PC-9 (cell line): ENCODE results near the gene UCMA. TPM values are rescaled to one million over a fixed set of nuclear protein-coding genes. Genes with fewer than 3 reads are reported as not detected.
A peak's percentile ranks its signal among the peaks of the same experiment; 100 is the strongest.

Experiments used
- BruUV-seq: library from RNA; stranded (reverse); fragments of 400-500 nt; replicated peaks from 2 replicates; lab custom pipeline; 2021; lab: Mats Ljungman, UMichigan
- CTCF ChIA-PET: fragments of 300-600 bp; sonication (Branson Sonifier 250); formaldehyde crosslinking; loops from one replicate; lab custom pipeline; 2022; ENCODE audit warnings: antibody characterized with exemption; lab: Charles Lee
- POLR2A ChIA-PET: fragments of 300-600 bp; sonication (Branson Sonifier 250); formaldehyde crosslinking; loops from one replicate; lab custom pipeline; 2022; ENCODE audit warnings: antibody characterized with exemption; ENCODE audit not compliant: unreplicated experiment; lab: Charles Lee
- DNase-seq, 2 experiments: peaks; one replicate each; pipeline versions ENCODE4 v3.0.0 to v3.0.0-alpha.2; 2015 to 2022; ENCODE audit warnings: mixed read lengths in 1 of 2
- H2AFZ ChIP-seq: fragments of 200-600 bp; sonication (generic); 2 replicates; pipeline ENCODE4 v1.8.1; 2017; ENCODE audit warnings: antibody characterized with exemption
- H3F3A ChIP-seq: fragments of 200-600 bp; sonication (generic); 2 replicates; pipeline ENCODE4 v1.8.1; 2017; ENCODE audit warnings: antibody characterized with exemption, mild to moderate bottlenecking, low read depth; ENCODE audit not compliant: insufficient read depth
- H3K27ac ChIP-seq: fragments of 200-600 bp; sonication (generic); 2 replicates; pipeline ENCODE4 v1.6.1; 2016; ENCODE audit warnings: mixed run types
- H3K27me3 ChIP-seq: fragments of 200-600 bp; sonication (generic); 2 replicates; pipeline ENCODE4 v1.6.1; 2016; ENCODE audit warnings: low read depth, mixed run types; ENCODE audit not compliant: insufficient read depth
- H3K36me3 ChIP-seq: fragments of 200-600 bp; sonication (generic); 2 replicates; pipeline ENCODE4 v1.6.1; 2016; ENCODE audit warnings: low read depth, mixed run types
- H3K4me1 ChIP-seq: fragments of 200-600 bp; sonication (generic); replicated peaks from 2 replicates; pipeline ENCODE4 v1.6.1; 2016; ENCODE audit warnings: mixed run types; ENCODE audit not compliant: insufficient read depth
- H3K4me2 ChIP-seq: fragments of 200-600 bp; sonication (generic); 2 replicates; pipeline ENCODE4 v1.6.1; 2017; ENCODE audit warnings: mixed run types
- H3K4me3 ChIP-seq: fragments of 200-600 bp; sonication (generic); 2 replicates; pipeline ENCODE4 v1.6.1; 2016; ENCODE audit warnings: mixed run types
- H3K79me2 ChIP-seq: fragments of 200-600 bp; sonication (generic); 2 replicates; pipeline ENCODE4 v1.6.1; 2017; ENCODE audit warnings: low read depth, mixed run types
- H3K9me2 ChIP-seq: fragments of 200-600 bp; sonication (generic); 2 replicates; pipeline ENCODE4 v1.8.1; 2017; ENCODE audit warnings: mild to moderate bottlenecking; ENCODE audit not compliant: insufficient read depth
- H3K9me3 ChIP-seq: fragments of 200-600 bp; sonication (generic); 2 replicates; pipeline ENCODE4 v1.8.1; 2016; ENCODE audit warnings: low read depth; ENCODE audit not compliant: insufficient read depth
- H4K20me1 ChIP-seq: fragments of 200-600 bp; sonication (generic); 2 replicates; pipeline ENCODE4 v1.8.1; 2017; ENCODE audit not compliant: insufficient read depth
- EZH2 ChIP-seq: fragments of 200-600 bp; sonication (generic); IDR thresholded peaks from 2 replicates; pipeline ENCODE4 v1.8.0; 2017; ENCODE audit warnings: antibody characterized with exemption, low read depth
- intact Hi-C: fragments of 100-400 bp; cut with micrococcal nuclease; formaldehyde crosslinking; loops from one replicate; pipeline ENCODE4 v1.10.0; 2022; ENCODE audit not compliant: unreplicated experiment
- total RNA-seq: library from RNA; stranded (reverse); gene quantifications from 2 replicates; pipeline ENCODE4 v1.2.3, GENCODE V29; 2021
- TF ChIP-seq, protein P1 (sequence below): fragments of 200-600 bp; sonication (generic); conservative IDR thresholded peaks from 2 replicates; pipeline ENCODE4 v1.6.1; 2017; ENCODE audit warnings: mixed run types, antibody characterized with exemption, mild to moderate bottlenecking, moderate library complexity

Gene UCMA
- total RNA-seq, 1 experiment from 2014 or later: not detected

DNA sequence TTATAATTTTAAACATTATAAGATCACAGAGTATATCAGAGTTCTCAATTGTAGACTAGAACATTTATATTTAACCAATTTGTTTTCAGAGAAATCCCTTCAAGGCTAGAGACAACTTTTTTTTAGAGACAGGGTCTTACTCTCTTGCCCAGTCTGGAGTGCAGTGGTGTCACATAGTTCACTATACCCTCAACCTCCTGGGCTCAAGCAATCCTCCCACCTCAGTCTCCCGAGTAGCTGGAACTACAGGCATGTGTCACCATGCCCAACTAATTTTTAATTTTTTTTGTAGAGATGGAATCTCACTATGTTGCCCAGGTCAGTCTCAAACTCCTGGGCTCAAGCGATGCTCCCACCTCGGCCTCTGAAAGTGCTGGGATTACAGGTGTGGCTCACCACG is 15.3 kb downstream of the UCMA start:
- ChIA-PET POLR2A (no interaction called here), CTCF (no interaction called here)
- Histone ChIP-seq H3K4me1 (no peaks in the 10 kb centered on the region), H3K36me3 (no peaks in the 10 kb centered on the region), H3F3A (no peaks in the 10 kb centered on the region; the same call in 1 of the 2 replicates), H3K9me3 (no peaks in the 10 kb centered on the region), H3K4me3 (no peak overlapping the region), H3K27ac (no peak overlapping the region), H3K9me2 (no peaks in the 10 kb centered on the region), H4K20me1 (no peaks in the 10 kb centered on the region), H3K4me2 (no peak overlapping the region), H2AFZ (no peak overlapping the region), H3K79me2 (no peaks in the 10 kb centered on the region), H3K27me3 (no peaks in the 10 kb centered on the region)
- BruUV-seq: no TSS peak
- TF ChIP-seq, protein P1, sequence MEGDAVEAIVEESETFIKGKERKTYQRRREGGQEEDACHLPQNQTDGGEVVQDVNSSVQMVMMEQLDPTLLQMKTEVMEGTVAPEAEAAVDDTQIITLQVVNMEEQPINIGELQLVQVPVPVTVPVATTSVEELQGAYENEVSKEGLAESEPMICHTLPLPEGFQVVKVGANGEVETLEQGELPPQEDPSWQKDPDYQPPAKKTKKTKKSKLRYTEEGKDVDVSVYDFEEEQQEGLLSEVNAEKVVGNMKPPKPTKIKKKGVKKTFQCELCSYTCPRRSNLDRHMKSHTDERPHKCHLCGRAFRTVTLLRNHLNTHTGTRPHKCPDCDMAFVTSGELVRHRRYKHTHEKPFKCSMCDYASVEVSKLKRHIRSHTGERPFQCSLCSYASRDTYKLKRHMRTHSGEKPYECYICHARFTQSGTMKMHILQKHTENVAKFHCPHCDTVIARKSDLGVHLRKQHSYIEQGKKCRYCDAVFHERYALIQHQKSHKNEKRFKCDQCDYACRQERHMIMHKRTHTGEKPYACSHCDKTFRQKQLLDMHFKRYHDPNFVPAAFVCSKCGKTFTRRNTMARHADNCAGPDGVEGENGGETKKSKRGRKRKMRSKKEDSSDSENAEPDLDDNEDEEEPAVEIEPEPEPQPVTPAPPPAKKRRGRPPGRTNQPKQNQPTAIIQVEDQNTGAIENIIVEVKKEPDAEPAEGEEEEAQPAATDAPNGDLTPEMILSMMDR: no peak
- no peak for TF ChIP-seq EZH2
- intact Hi-C loops: no loop called here
- no peak for DNase-seq

DNA sequence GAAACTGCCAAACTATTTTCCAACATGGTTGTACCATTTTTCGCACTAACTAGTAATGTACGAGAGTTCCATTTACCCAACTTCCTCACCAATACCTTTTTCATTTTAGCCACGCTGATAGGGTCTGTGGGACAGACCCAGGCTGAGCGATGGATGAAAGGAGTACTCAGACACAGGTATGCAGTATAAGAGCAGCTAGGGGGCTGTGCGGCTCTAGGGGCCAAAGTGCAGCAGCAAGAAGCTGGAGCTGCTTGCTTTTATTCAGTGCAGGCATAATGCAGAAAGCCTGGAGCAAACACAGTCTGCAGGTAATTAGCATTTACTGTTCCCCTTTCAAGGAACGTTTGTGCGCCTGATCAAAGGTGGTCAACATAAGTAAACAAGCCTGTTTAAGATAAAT is 21.0 kb downstream of the UCMA start:
- DNase-seq: no peak
- Histone ChIP-seq H3F3A (no peaks in the 10 kb centered on the region), H3K27me3 (no peaks in the 10 kb centered on the region), H2AFZ (no peak overlapping the region), H3K36me3 (no peaks in the 10 kb centered on the region), H3K4me1 (no peaks in the 10 kb centered on the region), H3K4me2 (no peak overlapping the region), H3K27ac (no peak overlapping the region), H3K4me3 (no peak overlapping the region), H4K20me1 (no peaks in the 10 kb centered on the region), H3K9me2 (no peaks in the 10 kb centered on the region), H3K9me3 (no peaks in the 10 kb centered on the region), H3K79me2 (no peaks in the 10 kb centered on the region)
- CTCF ChIA-PET: no interaction called here
- intact Hi-C loops: no loop called here
- no TSS peak for BruUV-seq
- no peak for TF ChIP-seq EZH2
- TF ChIP-seq, protein P1: no peak
- POLR2A ChIA-PET: no interaction called here

DNA sequence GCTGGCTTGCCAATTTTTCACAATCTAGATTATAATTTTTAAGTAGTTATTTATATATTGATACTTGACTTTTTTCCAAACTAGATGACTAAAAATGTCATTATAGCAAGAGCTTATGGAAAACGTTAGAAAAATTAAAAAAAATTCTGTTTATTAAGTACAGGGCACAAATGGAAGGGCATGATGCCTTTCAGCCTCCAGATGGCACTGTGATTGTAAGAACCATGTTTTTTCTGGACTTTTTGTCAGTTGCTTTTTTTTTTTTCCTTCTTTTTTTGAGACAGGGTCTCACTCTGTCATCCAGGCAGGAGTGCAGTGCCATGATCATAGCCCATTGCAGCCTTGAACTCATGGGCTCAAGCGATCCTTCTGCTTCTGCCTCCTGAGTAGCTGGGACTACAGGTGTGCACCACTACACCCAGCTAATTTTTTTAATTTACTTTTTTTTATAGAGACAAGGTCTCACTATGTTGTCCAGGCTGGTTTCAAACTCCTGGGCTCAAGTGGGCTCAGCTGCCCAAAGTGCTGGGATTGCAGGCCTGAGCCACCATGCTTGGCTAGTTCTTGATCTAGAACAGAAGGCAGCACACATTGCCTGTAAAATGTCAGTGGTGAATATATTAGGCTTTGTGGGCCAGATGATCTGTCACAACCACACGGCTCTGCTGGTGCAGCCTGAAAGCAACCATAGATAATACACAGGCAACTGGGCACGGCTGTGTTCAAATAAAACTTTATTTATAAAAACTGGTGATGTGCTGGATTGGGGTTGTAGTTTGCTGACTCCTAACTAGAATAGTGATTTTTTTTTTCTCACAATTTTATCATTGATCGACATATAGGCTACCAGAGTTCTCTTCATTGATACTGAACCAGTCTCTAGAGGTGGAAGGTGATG is 27.4 kb downstream of the UCMA start:
- TF ChIP-seq, protein P1: peak; percentile 60
- no peak for TF ChIP-seq EZH2
- no peak overlapping the region for H3K4me2 ChIP-seq
- intact Hi-C loops: loop anchor here (1.0 kb wide), 1 partner anchor 96 kb away; no protein-coding TSS in a partner anchor
- H3K4me1 ChIP-seq: no peaks in the 10 kb centered on the region
- H3K4me3 ChIP-seq: no peak overlapping the region
- no peak overlapping the region for H3K27ac ChIP-seq
- no peak for DNase-seq
- H3F3A ChIP-seq: no peaks in the 10 kb centered on the region
- no peaks in the 10 kb centered on the region for H3K27me3 ChIP-seq
- CTCF ChIA-PET: interaction anchor here (0.7 kb wide), 3 partner anchors 92 to 512 kb away, joined by 3 to 5 read pairs (median 4); no protein-coding TSS in a partner anchor
- H2AFZ ChIP-seq: no peak overlapping the region
- no peaks in the 10 kb centered on the region for H3K79me2 ChIP-seq
- no peaks in the 10 kb centered on the region for H3K36me3 ChIP-seq
- POLR2A ChIA-PET: interaction anchor here (0.7 kb wide), 1 partner anchor 165 kb away, joined by 20 read pairs; no protein-coding TSS in a partner anchor
- H3K9me2 ChIP-seq: no peaks in the 10 kb centered on the region
- H4K20me1 ChIP-seq: no peaks in the 10 kb centered on the region
- no TSS peak for BruUV-seq
- H3K9me3 ChIP-seq: no peaks in the 10 kb centered on the region
